Dermis lymphatic vessel endothelial cell (primary cell): ENCODE measurements around the gene NUP188. TPM values are rescaled to one million over a fixed set of nuclear protein-coding genes. Genes with fewer than 3 reads are reported as not detected.

ENCODE experiments used
- total RNA-seq: library from RNA; depleted of rRNA; stranded (reverse); fragments of >200 nt; gene quantifications from 2 replicates; pipeline ENCODE4 v1.2.1, GENCODE V29; 2014

Gene NUP188, protein sequence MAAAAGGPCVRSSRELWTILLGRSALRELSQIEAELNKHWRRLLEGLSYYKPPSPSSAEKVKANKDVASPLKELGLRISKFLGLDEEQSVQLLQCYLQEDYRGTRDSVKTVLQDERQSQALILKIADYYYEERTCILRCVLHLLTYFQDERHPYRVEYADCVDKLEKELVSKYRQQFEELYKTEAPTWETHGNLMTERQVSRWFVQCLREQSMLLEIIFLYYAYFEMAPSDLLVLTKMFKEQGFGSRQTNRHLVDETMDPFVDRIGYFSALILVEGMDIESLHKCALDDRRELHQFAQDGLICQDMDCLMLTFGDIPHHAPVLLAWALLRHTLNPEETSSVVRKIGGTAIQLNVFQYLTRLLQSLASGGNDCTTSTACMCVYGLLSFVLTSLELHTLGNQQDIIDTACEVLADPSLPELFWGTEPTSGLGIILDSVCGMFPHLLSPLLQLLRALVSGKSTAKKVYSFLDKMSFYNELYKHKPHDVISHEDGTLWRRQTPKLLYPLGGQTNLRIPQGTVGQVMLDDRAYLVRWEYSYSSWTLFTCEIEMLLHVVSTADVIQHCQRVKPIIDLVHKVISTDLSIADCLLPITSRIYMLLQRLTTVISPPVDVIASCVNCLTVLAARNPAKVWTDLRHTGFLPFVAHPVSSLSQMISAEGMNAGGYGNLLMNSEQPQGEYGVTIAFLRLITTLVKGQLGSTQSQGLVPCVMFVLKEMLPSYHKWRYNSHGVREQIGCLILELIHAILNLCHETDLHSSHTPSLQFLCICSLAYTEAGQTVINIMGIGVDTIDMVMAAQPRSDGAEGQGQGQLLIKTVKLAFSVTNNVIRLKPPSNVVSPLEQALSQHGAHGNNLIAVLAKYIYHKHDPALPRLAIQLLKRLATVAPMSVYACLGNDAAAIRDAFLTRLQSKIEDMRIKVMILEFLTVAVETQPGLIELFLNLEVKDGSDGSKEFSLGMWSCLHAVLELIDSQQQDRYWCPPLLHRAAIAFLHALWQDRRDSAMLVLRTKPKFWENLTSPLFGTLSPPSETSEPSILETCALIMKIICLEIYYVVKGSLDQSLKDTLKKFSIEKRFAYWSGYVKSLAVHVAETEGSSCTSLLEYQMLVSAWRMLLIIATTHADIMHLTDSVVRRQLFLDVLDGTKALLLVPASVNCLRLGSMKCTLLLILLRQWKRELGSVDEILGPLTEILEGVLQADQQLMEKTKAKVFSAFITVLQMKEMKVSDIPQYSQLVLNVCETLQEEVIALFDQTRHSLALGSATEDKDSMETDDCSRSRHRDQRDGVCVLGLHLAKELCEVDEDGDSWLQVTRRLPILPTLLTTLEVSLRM (N-terminal part only)
- 36.3 and 43.2 TPM in 2 replicates for total RNA-seq

DNA sequence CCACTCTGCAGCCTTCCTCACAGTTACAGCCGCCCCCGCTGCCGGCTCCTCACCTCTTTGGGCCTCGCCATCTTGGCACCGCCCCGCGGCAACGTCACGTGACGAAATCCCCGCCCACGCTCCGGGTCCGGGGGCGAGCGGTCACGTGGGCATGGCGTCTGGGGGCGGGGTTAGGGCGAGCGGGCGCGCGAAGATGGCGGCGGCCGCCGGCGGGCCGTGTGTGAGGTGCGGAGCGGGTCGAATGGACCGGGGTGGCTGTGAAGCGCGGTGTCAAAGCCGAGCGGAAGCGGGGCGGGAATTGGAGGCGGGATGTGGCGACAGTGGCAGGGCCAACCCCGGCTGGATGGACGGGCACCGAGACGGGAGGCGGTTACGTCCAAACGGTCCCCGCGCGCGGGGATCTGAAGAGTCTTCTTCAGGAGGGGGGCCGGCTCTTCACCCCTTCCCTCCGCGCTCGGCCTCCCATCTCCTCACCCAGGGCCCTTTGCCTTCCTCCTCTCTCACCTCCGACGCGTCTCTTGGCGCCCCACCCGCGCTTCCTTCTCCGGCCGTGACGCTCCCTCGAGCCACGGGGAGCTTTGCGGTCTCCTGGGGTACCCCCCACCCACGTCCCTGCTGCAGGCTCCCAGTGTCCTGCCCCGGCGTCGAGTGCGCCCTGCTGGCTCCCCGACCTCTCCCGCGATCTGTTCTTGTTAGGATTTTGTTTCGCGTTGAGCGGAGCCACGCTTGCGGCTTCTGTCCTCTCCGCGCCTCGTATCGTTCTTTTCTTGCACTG is at the start of gene NUP188, which contains the start of gene DOLK:
Gene NUP188, plus strand, starts transcription at position 173 of the 775 bp plus-strand sequence. Its CDS starts 21 bp downstream, at position 194.
Gene DOLK, minus strand, starts transcription at position 77 of the 775 bp plus-strand sequence. CDS start 300 bp downstream, outside the sequence.

DNA sequence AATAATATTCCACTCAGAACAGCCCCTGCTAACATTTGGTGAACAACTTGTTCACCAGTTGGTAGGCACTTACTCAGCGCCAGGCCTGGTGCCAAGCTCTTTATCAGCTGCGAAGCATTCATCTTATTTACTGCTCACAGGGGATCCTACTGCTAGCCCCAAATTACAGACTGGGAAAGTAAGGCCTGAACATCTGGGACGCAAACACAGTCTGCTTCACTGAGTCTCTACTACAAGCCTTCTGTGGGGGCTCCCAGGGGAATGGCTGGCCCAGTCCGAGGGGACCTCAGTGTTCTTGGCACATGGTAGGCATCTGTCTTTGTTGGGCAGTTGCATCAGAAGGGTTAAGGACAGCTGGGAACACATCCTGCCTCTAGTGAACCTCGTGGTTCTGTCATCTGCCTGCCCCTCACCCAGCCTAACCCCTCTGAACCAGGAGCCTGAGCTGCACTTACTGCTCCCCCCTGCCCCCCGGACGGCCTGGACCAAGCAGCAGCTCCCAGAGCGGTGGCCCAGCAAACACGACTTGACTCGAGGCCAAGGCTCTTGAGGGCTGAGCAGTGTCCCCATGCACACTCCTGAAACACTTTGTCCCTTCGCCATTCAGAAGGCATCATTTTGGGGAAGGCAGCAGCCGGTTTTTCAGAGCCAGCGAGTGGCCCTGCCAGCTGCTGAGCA is 27.0 kb upstream of the NUP188 start, which contains the start of gene PHYHD1:
Gene PHYHD1, plus strand, starts transcription at position 602 of the 678 bp plus-strand sequence. CDS start 1,342 bp downstream, outside the sequence.

DNA sequence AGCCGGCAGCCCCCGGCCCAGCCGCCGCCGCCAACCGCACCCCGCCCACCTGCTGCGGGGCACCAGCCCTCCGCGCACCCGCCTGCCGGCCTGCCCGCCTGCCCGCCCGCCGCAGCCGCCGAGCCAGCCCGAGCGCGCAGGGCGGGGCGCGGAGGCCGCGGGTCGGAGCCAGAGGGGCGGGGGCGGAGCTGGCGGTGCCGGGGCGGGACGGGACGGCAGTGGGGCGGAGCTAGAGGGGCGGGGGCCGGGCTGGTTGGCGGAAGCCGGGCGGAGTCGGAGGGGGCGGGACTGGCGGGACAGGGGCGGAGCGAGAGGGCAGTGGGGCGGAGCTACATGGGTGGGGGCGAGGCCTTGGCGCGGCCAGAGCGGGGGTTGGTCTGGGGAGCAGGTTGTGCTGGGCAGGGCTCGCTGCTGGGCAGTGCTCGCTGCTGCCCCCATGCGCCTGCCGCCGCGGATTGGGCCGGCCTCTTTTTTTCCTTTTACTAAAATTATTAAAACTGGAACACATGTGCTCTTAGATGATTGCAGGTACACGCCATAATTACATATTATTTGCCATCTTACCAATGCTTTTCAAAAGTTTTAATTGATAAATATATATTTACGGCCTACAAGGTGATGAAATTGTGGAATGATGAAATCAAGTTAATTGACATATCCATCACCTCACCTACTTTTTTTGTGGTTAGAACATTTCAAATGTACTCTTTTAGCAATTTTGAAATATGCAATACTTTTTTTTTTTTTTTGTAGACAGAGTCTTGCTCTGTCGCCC is 80.9 kb downstream of the NUP188 start, which contains the start of gene SH3GLB2:
Gene SH3GLB2, minus strand, starts transcription at position 140 of the 775 bp plus-strand sequence. CDS start 177 bp downstream, outside the sequence.

DNA sequence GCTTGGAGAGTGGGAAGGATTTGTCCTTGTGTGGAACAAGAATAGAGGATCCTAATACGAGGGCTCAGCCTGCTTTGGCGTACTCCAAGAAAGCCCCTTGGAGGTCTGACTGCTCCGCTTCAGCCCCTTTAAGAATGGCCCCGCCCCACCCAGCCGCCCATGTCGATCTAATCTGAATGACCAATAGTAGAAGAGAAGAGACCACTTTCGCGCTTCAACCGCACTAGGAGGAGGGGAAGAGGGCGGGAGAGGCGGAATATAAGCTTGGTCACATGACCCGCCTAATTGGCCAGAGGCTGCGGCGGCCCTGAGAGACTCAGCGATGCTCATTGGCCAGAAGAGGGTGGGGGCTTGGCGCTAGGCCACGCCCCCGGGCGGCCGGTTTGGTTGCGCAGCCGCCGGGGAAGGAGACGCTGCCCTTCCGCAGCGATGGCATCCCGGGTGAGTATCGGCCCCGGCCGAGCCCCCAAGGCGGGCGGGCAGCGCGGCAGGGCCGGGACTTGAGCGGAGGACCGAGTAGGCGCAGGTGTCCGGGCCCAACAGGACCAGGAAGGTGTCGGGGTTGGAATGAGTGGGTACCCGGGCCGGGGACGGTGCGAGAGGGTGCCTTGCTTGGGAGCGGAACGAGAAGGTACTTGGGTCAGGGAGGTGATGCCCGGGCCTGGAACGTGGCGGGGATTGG is 88.9 kb downstream of the NUP188 start, which contains the start of gene MIGA2:
Gene MIGA2, plus strand, starts transcription at position 386 of the 682 bp plus-strand sequence. CDS start 3,969 bp downstream, outside the sequence.

Other genes with a start within 250 kb of the NUP188 start
- gene PKN3, start 245.2 kb upstream of the NUP188 start, total RNA-seq, result 5.8 and 8.5 TPM in 2 replicates
- gene ZDHHC12, start 223.6 kb upstream of the NUP188 start, total RNA-seq, result 31.3 and 44.9 TPM in 2 replicates
- 15.8 and 16.6 TPM in 2 replicates for gene ZER1, start 175.8 kb upstream of the NUP188 start, total RNA-seq
- 11.3 and 12.5 TPM in 2 replicates for gene TBC1D13, start 160.4 kb upstream of the NUP188 start, total RNA-seq
- gene ENDOG, start 129.2 kb upstream of the NUP188 start, total RNA-seq, result 18.0 and 18.6 TPM in 2 replicates
- 14.0 and 15.2 TPM in 2 replicates for gene SPOUT1, start 117.9 kb upstream of the NUP188 start, total RNA-seq
- 4.3 and 4.4 TPM in 2 replicates for gene KYAT1, start 65.7 kb upstream of the NUP188 start, total RNA-seq
- gene LRRC8A, start 65.6 kb upstream of the NUP188 start, total RNA-seq, result 52.6 and 91.1 TPM in 2 replicates
- 0.34 TPM in 1 of 2 replicates, not detected in the other for gene PHYHD1, start 26.7 kb upstream of the NUP188 start, total RNA-seq
- 25.5 and 27.3 TPM in 2 replicates for gene DOLK, start 96 bp upstream of the NUP188 start, total RNA-seq
- gene SH3GLB2, start 80.6 kb downstream of the NUP188 start, total RNA-seq, result 26.8 and 27.8 TPM in 2 replicates
- gene MIGA2, start 88.9 kb downstream of the NUP188 start, total RNA-seq, result 12.1 and 16.8 TPM in 2 replicates
- 7.7 and 7.9 TPM in 2 replicates for gene DOLPP1, start 133.4 kb downstream of the NUP188 start, total RNA-seq
- 25.4 and 25.8 TPM in 2 replicates for gene CRAT, start 163.1 kb downstream of the NUP188 start, total RNA-seq
- 77.2 and 80.0 TPM in 2 replicates for gene PTPA, start 163.7 kb downstream of the NUP188 start, total RNA-seq
- gene IER5L, start 230.6 kb downstream of the NUP188 start, total RNA-seq, result 16.4 and 20.4 TPM in 2 replicates